ENCODE measurements around the gene MBOAT1.
"Not testable (repeated sequence)": the region's sequence is repeated elsewhere in the genome, so short reads cannot be mapped to it uniquely, and the experiment has no call there.

DNA sequence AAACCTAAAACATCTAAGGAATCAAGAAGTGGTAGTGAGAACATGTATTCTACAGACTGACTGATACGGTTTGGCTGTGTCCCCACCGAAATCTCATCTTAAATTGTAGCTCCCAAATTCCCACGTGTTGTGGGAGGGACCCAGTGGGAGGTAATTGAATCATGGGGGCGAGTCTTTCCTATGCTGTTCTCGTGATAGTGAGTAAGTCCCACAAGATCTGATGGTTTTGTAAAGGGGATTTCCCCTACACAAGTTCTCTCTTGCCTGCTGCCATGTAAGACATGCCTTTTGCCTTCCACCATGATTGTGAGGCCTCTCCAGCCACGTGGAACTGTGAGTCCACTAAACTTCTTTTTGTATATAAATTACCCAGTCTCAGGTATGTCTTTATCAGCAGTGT, 65.4 kb downstream of the MBOAT1 start:
- TF ChIP-seq POLR2A, POLR2AphosphoS5 (IDR thresholded peaks at IDR 0.05; ENCODE audit: low read depth, low read length): not testable (repeated sequence)

Data from GM12892 (cell line).